ENCODE results near the gene IQCE.
A peak's percentile ranks its signal among the peaks of the same experiment; 100 is the strongest.

Gene IQCE

GRCh38 chr7:2515424-2516193 is 43.2 kb upstream of the IQCE start:
- H3K9me3 ChIP-seq (ENCODE audit: control insufficient read depth, low read length) = no peaks in the 10 kb centered on the region
- DNase-seq (ENCODE audit: low read depth) = no peak
- H3K4me1 ChIP-seq (ENCODE audit: control insufficient read depth, insufficient read depth, low read length) = peaks cover 33% of the 10 kb centered on the region
- no peaks in the 10 kb centered on the region for H3K36me3 ChIP-seq (ENCODE audit: control insufficient read depth, insufficient read depth, low read length, severe bottlenecking)
- H3K4me3 ChIP-seq (ENCODE audit: low read length) = no peak overlapping the region
- no peak overlapping the region for H3K9ac ChIP-seq (ENCODE audit: low read length)
- H3K27me3 ChIP-seq (replicated peaks; ENCODE audit: control insufficient read depth, insufficient read depth, low read length) = peaks cover 4% of the 10 kb centered on the region

- Histone ChIP-seq H3K4me1 (ENCODE audit: control insufficient read depth, insufficient read depth, low read length) (peaks cover 36% of the 10 kb centered on the region), H3K36me3 (ENCODE audit: control insufficient read depth, insufficient read depth, low read length, severe bottlenecking) (no peaks in the 10 kb centered on the region), H3K27me3 (replicated peaks; ENCODE audit: control insufficient read depth, insufficient read depth, low read length) (peaks cover 4% of the 10 kb centered on the region), H3K4me3 (ENCODE audit: low read length) (no peak overlapping the region), H3K9me3 (ENCODE audit: control insufficient read depth, low read length) (no peaks in the 10 kb centered on the region), H3K9ac (ENCODE audit: low read length) (no peak overlapping the region)
- DNase-seq (ENCODE audit: low read depth) = no peak
These were observed 42.6 kb upstream of the IQCE start for GRCh38 chr7:2516194-2516555.

GRCh38 chr7:2517026-2517425 is 41.8 kb upstream of the IQCE start:
- Histone ChIP-seq H3K4me1 (ENCODE audit: control insufficient read depth, insufficient read depth, low read length) (peaks cover 44% of the 10 kb centered on the region), H3K36me3 (ENCODE audit: control insufficient read depth, insufficient read depth, low read length, severe bottlenecking) (no peaks in the 10 kb centered on the region), H3K4me3 (ENCODE audit: low read length) (no peak overlapping the region), H3K27me3 (replicated peaks; ENCODE audit: control insufficient read depth, insufficient read depth, low read length) (peaks cover 4% of the 10 kb centered on the region), H3K9ac (ENCODE audit: low read length) (no peak overlapping the region), H3K9me3 (ENCODE audit: control insufficient read depth, low read length) (no peaks in the 10 kb centered on the region)
- DNase-seq (ENCODE audit: low read depth) = peak; percentile 86

- peaks cover 4% of the 10 kb centered on the region for H3K27me3 ChIP-seq (replicated peaks; ENCODE audit: control insufficient read depth, insufficient read depth, low read length)
- no peak overlapping the region for H3K4me3 ChIP-seq (ENCODE audit: low read length)
- H3K4me1 ChIP-seq (ENCODE audit: control insufficient read depth, insufficient read depth, low read length) = peaks cover 51% of the 10 kb centered on the region
- no peak overlapping the region for H3K9ac ChIP-seq (ENCODE audit: low read length)
- no peaks in the 10 kb centered on the region for H3K36me3 ChIP-seq (ENCODE audit: control insufficient read depth, insufficient read depth, low read length, severe bottlenecking)
- DNase-seq (ENCODE audit: low read depth) = no peak
- no peaks in the 10 kb centered on the region for H3K9me3 ChIP-seq (ENCODE audit: control insufficient read depth, low read length)
These were observed 40.9 kb upstream of the IQCE start for GRCh38 chr7:2517678-2518507.

- Histone ChIP-seq H3K9ac (ENCODE audit: low read length) (peak overlapping the region; percentile 64), H3K4me3 (ENCODE audit: low read length) (peak overlapping the region; percentile 74), H3K4me1 (ENCODE audit: control insufficient read depth, insufficient read depth, low read length) (peaks cover 59% of the 10 kb centered on the region), H3K9me3 (ENCODE audit: control insufficient read depth, low read length) (no peaks in the 10 kb centered on the region), H3K27me3 (replicated peaks; ENCODE audit: control insufficient read depth, insufficient read depth, low read length) (peaks cover 4% of the 10 kb centered on the region), H3K36me3 (ENCODE audit: control insufficient read depth, insufficient read depth, low read length, severe bottlenecking) (no peaks in the 10 kb centered on the region)
- DNase-seq (ENCODE audit: low read depth) = no peak
These were observed 40.1 kb upstream of the IQCE start for GRCh38 chr7:2518737-2519118.

- Histone ChIP-seq H3K9me3 (ENCODE audit: control insufficient read depth, low read length) (no peaks in the 10 kb centered on the region), H3K9ac (ENCODE audit: low read length) (peak within 1 kb of the TSS; percentile 64), H3K4me3 (ENCODE audit: low read length) (peak within 1 kb of the TSS; percentile 76), H3K4me1 (ENCODE audit: control insufficient read depth, insufficient read depth, low read length) (peaks cover 65% of the 10 kb centered on the region), H3K36me3 (ENCODE audit: control insufficient read depth, insufficient read depth, low read length, severe bottlenecking) (no peaks in the 10 kb centered on the region), H3K27me3 (replicated peaks; ENCODE audit: control insufficient read depth, insufficient read depth, low read length) (peaks cover 1% of the 10 kb centered on the region)
- DNase-seq (ENCODE audit: low read depth) = peak; percentile 96
These were observed 39.5 kb upstream of the IQCE start, which contains the start of gene LFNG for GRCh38 chr7:2519119-2519930. TSS of gene LFNG (plus strand) at chr7:2519774. CDS start at chr7:2519862, 88 bp downstream.

GRCh38 chr7:2520131-2520760 is 38.5 kb upstream of the IQCE start:
- no peaks in the 10 kb centered on the region for H3K36me3 ChIP-seq (ENCODE audit: control insufficient read depth, insufficient read depth, low read length, severe bottlenecking)
- peak; percentile 47 for DNase-seq (ENCODE audit: low read depth)
- peak overlapping the region; percentile 47 for H3K9ac ChIP-seq (ENCODE audit: low read length)
- no peaks in the 10 kb centered on the region for H3K27me3 ChIP-seq (replicated peaks; ENCODE audit: control insufficient read depth, insufficient read depth, low read length)
- peak overlapping the region; percentile 76 for H3K4me3 ChIP-seq (ENCODE audit: low read length)
- H3K9me3 ChIP-seq (ENCODE audit: control insufficient read depth, low read length) = no peaks in the 10 kb centered on the region
- H3K4me1 ChIP-seq (ENCODE audit: control insufficient read depth, insufficient read depth, low read length) = peaks cover 67% of the 10 kb centered on the region

GRCh38 chr7:2520761-2521290 is 38.0 kb upstream of the IQCE start:
- no peaks in the 10 kb centered on the region for H3K9me3 ChIP-seq (ENCODE audit: control insufficient read depth, low read length)
- H3K36me3 ChIP-seq (ENCODE audit: control insufficient read depth, insufficient read depth, low read length, severe bottlenecking) = no peaks in the 10 kb centered on the region
- DNase-seq (ENCODE audit: low read depth) = peak; percentile 46
- H3K9ac ChIP-seq (ENCODE audit: low read length) = peak overlapping the region; percentile 47
- no peaks in the 10 kb centered on the region for H3K27me3 ChIP-seq (replicated peaks; ENCODE audit: control insufficient read depth, insufficient read depth, low read length)
- peaks cover 67% of the 10 kb centered on the region for H3K4me1 ChIP-seq (ENCODE audit: control insufficient read depth, insufficient read depth, low read length)
- peak overlapping the region; percentile 76 for H3K4me3 ChIP-seq (ENCODE audit: low read length)

GRCh38 chr7:2521341-2521745 is 37.4 kb upstream of the IQCE start:
- H3K4me1 ChIP-seq (ENCODE audit: control insufficient read depth, insufficient read depth, low read length) = peaks cover 63% of the 10 kb centered on the region
- no peaks in the 10 kb centered on the region for H3K9me3 ChIP-seq (ENCODE audit: control insufficient read depth, low read length)
- no peaks in the 10 kb centered on the region for H3K27me3 ChIP-seq (replicated peaks; ENCODE audit: control insufficient read depth, insufficient read depth, low read length)
- peak overlapping the region; percentile 29 for H3K9ac ChIP-seq (ENCODE audit: low read length)
- peaks cover 2% of the 10 kb centered on the region for H3K36me3 ChIP-seq (ENCODE audit: control insufficient read depth, insufficient read depth, low read length, severe bottlenecking)
- DNase-seq (ENCODE audit: low read depth) = no peak
- peak overlapping the region; percentile 58 for H3K4me3 ChIP-seq (ENCODE audit: low read length)

GRCh38 chr7:2521952-2522591 is 36.7 kb upstream of the IQCE start:
- peaks cover 56% of the 10 kb centered on the region for H3K4me1 ChIP-seq (ENCODE audit: control insufficient read depth, insufficient read depth, low read length)
- H3K4me3 ChIP-seq (ENCODE audit: low read length) = peak overlapping the region; percentile 58
- DNase-seq (ENCODE audit: low read depth) = no peak
- H3K9ac ChIP-seq (ENCODE audit: low read length) = peak overlapping the region; percentile 29
- H3K9me3 ChIP-seq (ENCODE audit: control insufficient read depth, low read length) = no peaks in the 10 kb centered on the region
- H3K27me3 ChIP-seq (replicated peaks; ENCODE audit: control insufficient read depth, insufficient read depth, low read length) = no peaks in the 10 kb centered on the region
- peaks cover 4% of the 10 kb centered on the region for H3K36me3 ChIP-seq (ENCODE audit: control insufficient read depth, insufficient read depth, low read length, severe bottlenecking)
